Measurements from ENCODE around the gene LDHAL6A. TPM values are rescaled to one million over a fixed set of nuclear protein-coding genes. Genes with fewer than 3 reads are reported as not detected.

The LDHAL6A gene
- total and polyA plus RNA-seq, 2 of the 13 experiments (the other 11 are each of a cell fraction or from before 2014, with no cell fraction given): not detected

GRCh38 chr11:18526521-18527296 is 71.1 kb downstream of the LDHAL6A start, which contains the start of gene TSG101 (continued):
- TF ChIP-seq THRA (CRISPR knock-in tag; IDR thresholded peaks at IDR 0.05; ENCODE audit: borderline replicate concordance): no peak; the same call in 1 of the 2 replicates
- peak; percentile 69 for TF ChIP-seq PAXIP1 (CRISPR knock-in tag; conservative IDR thresholded peaks at IDR 0.05)
- TF ChIP-seq AKNA (CRISPR knock-in tag; IDR thresholded peaks at IDR 0.05; ENCODE audit: borderline replicate concordance): no peak; the same call in 1 of the 2 replicates
- peak; percentile 90; the same call in 1 of the 2 replicates for TF ChIP-seq PRMT3 (CRISPR knock-in tag; IDR thresholded peaks at IDR 0.05; ENCODE audit: borderline replicate concordance, low read depth)
- 0 out of 2 replicates have a peak, but pooled peaks have one; percentile 76 for TF ChIP-seq KLF13 (CRISPR knock-in tag; IDR thresholded peaks at IDR 0.05)
- no peak; the same call in 1 of the 2 replicates for TF ChIP-seq ZNF777 (CRISPR knock-in tag; IDR thresholded peaks at IDR 0.05)
- TF ChIP-seq CREB3 (CRISPR knock-in tag; IDR thresholded peaks at IDR 0.05): 0 out of 2 replicates have a peak, but pooled peaks have one; percentile 64
- peak; percentile 92 for TF ChIP-seq THAP9 (CRISPR knock-in tag; IDR thresholded peaks at IDR 0.05; ENCODE audit: borderline replicate concordance)
- peak; percentile 94 for TF ChIP-seq ZNF607 (CRISPR knock-in tag; IDR thresholded peaks at IDR 0.05; ENCODE audit: borderline replicate concordance)
- TF ChIP-seq ZNF773 (CRISPR knock-in tag; IDR thresholded peaks at IDR 0.05; ENCODE audit: borderline replicate concordance): no peak; the same call in 1 of the 2 replicates
- no peak for TF ChIP-seq SSRP1 (CRISPR knock-in tag; IDR thresholded peaks at IDR 0.05)

All from HepG2 (cell line).